Heart right ventricle (tissue), 16 donors: ENCODE results near the gene EEIG2. TPM values are rescaled to one million over a fixed set of nuclear protein-coding genes. Genes with fewer than 3 reads are reported as not detected.

ENCODE experiments used
- ATAC-seq, 8 donors: fragments of 200-7000 bp; cut with Tn5 transposase; one replicate each; pipeline ENCODE4 v1.9.1; 2020; ENCODE audit warnings: mild to moderate bottlenecking in 8 of 8, moderate library complexity in 8 of 8, moderate number of reproducible peaks in 1 of 8
- DNase-seq, 2 donors: peaks; one replicate each; pipeline ENCODE4 v3.0.0-alpha.2; 2020
- H3K27ac ChIP-seq, 10 donors: fragments of 200-600 bp; sonication (generic) in 2 of 10; one replicate each; pipeline versions ENCODE4 v1.5.0 to v1.8.0; 2020 to 2022; ENCODE audit warnings: mild to moderate bottlenecking in 3 of 10
- H3K27me3 ChIP-seq, 7 donors: fragments of 200-600 bp; one replicate each; pipeline ENCODE4 v1.8.0; 2021 to 2022; ENCODE audit warnings: mild to moderate bottlenecking in 2 of 7
- H3K36me3 ChIP-seq, 9 donors: fragments of 200-600 bp; sonication (generic) in 1 of 9; one replicate each; pipeline versions ENCODE4 v1.5.0 to v1.8.0; 2020 to 2022; ENCODE audit warnings: mild to moderate bottlenecking in 2 of 9
- H3K4me1 ChIP-seq, 9 donors: fragments of 200-600 bp; sonication (generic) in 1 of 9; one replicate each; pipeline versions ENCODE4 v1.5.0 to v1.8.0; 2020 to 2022; ENCODE audit warnings: mild to moderate bottlenecking in 4 of 9
- H3K4me3 ChIP-seq, 10 donors: fragments of 200-600 bp; sonication (generic) in 2 of 10; one replicate each; pipeline versions ENCODE4 v1.5.0 to v1.8.0; 2020 to 2022; ENCODE audit warnings: mild to moderate bottlenecking in 7 of 10, moderate library complexity in 2 of 10
- H3K9me3 ChIP-seq, 11 donors: fragments of 200-600 bp in 10 of 11; sonication (generic) in 2 of 11; one replicate each; pipeline versions ENCODE4 v1.5.0 to v1.8.0; 2013 to 2022; ENCODE audit warnings: mild to moderate bottlenecking in 2 of 11, control low read depth in 1 of 11, moderate library complexity in 1 of 11
- WGBS, 2 donors: extraction: QIAGEN DNeasy Blood & Tissue Kit; methylation state at CpG; one replicate each; pipeline ENCODE4 v1.1.7; 2013; ENCODE audit warnings: inconsistent platforms in 1 of 2; 5-methylcytosine and 5-hydroxymethylcytosine counted together
- intact Hi-C, 10 donors: fragments of 100-400 bp; cut with DNase I; formaldehyde crosslinking; loops; one replicate each; pipeline versions ENCODE4 v1.11.1 to v1.14.2; 2022
- polyA plus RNA-seq, 2 donors: library from polyadenylated mRNA; stranded (reverse); fragments of 200-250 nt; gene quantifications; one replicate each; pipeline ENCODE4 v1.2.3, GENCODE V29; 2013
- total RNA-seq, 10 donors: library from RNA; stranded (reverse); fragmentation: NEBNext Ultra II Directional in 3 of 10; extraction: Animal tissue kit (Norgen Biotek cat#: 25700) in 3 of 10; gene quantifications; one replicate each; pipeline versions ENCODE4 v1.2.1 to v1.2.4, GENCODE V29; 2021 to 2023
- TF ChIP-seq, protein P1 (sequence below), 9 donors: fragments of 200-600 bp; sonication (generic) in 2 of 9; IDR thresholded peaks; one replicate each; pipeline versions ENCODE4 v1.5.0 to v1.8.0; 2021 to 2022; ENCODE audit warnings: antibody characterized with exemption in 9 of 9, mild to moderate bottlenecking in 5 of 9, moderate library complexity in 1 of 9
- donor health status: Arrhythmogenic right ventricular cardiomyopathy.
- donor health status: ischemic (EF 13 %, LVEDD 7.1; RV severe dilation, severe dysfunction).
- donor health status: healthy with polysubstance abuse.
- donor health status: DM: no; HTN: yes; CAD: no.
- donor health status: DM: no; HTN: no; CAD: no.
- donor health status: ischemic (EF 25% LVEDD 6.9; RV normal size, moderate dysfunction).
- donor health status: ischemic (EF 25% LVEDD 5.7; RV mildly dilated, moderate dysfunction).
- donor health status: healthy.
- donor health status: DM: yes; HTN: yes; CAD: no.
- donor health status: Ischemic cardiomyopathy.
- donor health status: ischemic (EF 35%, LVEDD 5.7; RV mildly dilated, moderate dysfunction).
- donor health status: nonischemic (EF 11% LVEDD 7.7; RV severe dilation, severe dysfunction).
- donor health status: DM: yes; HTN: yes; CAD: no.
- donor health status: PGD.
- donor health status: ischemic (EF 29% LVEDD 5.4; RV normal size, mild dysfunction).
- donor health status: nonischemic (EF 23%, LVEDD 6.1; RV moderate dilation, normal function).

The EEIG2 gene
- total and polyA plus RNA-seq, 12 donors, result 1.5 to 10.0 (median 5.4) TPM

DNA sequence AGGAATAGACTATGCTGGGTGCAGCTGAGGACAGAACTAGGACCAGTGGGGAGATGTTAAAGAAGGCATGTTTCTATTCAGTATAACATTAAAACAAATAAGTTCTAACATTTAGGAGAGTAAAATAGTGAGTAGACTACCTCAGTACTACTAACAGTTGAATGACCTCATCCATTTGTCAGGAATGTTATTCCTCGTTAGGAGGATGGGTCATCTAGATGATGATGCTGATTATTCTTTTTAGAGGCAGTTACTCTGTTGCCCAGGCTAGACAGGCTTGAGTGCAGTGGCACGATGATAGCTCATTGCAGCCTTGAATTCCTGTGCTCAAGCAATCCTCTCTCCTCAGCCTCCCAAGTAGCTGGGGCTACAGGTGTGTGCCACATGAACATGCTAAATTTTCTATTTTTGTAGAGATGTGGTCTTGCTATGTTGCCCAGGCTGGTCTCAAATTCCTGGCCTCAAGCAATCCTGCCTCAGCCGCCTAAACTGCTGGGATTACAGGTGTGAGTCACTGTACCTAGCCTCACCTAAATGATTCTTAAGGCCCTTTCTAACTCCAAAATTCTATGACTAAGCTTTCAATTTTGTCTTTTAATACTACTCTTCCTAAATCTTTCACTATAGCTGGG, 9.3 kb downstream of the EEIG2 start:
- Histone ChIP-seq H3K27me3 (no peaks in the 10 kb centered on the region), H3K27ac (no peak overlapping the region), H3K4me3 (no peak overlapping the region), H3K4me1 (peaks cover 0 to 13% (median 0%) of the 10 kb centered on the region in 9 donors), H3K36me3 (no peaks in the 10 kb centered on the region), H3K9me3 (no peaks in the 10 kb centered on the region)
- ATAC-seq (no peak), DNase-seq (no peak)
- TF ChIP-seq, protein P1, sequence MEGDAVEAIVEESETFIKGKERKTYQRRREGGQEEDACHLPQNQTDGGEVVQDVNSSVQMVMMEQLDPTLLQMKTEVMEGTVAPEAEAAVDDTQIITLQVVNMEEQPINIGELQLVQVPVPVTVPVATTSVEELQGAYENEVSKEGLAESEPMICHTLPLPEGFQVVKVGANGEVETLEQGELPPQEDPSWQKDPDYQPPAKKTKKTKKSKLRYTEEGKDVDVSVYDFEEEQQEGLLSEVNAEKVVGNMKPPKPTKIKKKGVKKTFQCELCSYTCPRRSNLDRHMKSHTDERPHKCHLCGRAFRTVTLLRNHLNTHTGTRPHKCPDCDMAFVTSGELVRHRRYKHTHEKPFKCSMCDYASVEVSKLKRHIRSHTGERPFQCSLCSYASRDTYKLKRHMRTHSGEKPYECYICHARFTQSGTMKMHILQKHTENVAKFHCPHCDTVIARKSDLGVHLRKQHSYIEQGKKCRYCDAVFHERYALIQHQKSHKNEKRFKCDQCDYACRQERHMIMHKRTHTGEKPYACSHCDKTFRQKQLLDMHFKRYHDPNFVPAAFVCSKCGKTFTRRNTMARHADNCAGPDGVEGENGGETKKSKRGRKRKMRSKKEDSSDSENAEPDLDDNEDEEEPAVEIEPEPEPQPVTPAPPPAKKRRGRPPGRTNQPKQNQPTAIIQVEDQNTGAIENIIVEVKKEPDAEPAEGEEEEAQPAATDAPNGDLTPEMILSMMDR (IDR thresholded peaks at IDR 0.05), result no peak
- intact Hi-C loops, result loop anchor here in 1 of 10 donors (10.0 kb wide), 1 partner anchor 54 kb away; no protein-coding TSS in a partner anchor
- 86 to 89% methylated on average over 3 of the region's 3 CpGs for WGBS, 2 donors

DNA sequence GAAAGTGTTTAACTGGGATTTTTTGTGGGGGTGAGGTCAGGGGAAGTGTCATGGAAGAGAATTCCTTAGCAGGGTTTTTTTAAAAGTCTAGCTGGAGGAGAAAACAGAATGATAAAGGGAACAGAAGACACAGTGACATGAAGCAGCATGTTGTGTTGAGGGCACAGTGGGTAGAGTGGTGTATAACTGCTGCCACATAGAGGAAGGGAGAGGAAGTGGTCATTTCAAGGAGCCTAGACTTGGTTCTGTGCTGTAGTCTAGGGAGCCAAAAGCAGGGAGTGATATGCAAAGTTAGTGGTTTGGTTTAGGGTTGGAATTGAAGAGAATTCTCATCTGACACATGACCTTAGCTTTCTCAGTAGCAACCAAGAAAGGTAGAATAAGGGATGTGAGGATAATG, 10.2 kb downstream of the EEIG2 start:
- TF ChIP-seq, protein P1 (IDR thresholded peaks at IDR 0.05), result peak in 7 of 9 donors; percentile 9 to 51 (median 29)
- intact Hi-C loops, result no loop called here
- ATAC-seq (peak in 5 of 8 donors; percentile 49 to 68 (median 60)), DNase-seq (no peak)
- Histone ChIP-seq H3K27me3 (no peaks in the 10 kb centered on the region), H3K4me1 (peaks cover 0 to 16% (median 0%) of the 10 kb centered on the region in 9 donors), H3K4me3 (no peak overlapping the region), H3K9me3 (no peaks in the 10 kb centered on the region), H3K27ac (no peak overlapping the region), H3K36me3 (no peaks in the 10 kb centered on the region)

DNA sequence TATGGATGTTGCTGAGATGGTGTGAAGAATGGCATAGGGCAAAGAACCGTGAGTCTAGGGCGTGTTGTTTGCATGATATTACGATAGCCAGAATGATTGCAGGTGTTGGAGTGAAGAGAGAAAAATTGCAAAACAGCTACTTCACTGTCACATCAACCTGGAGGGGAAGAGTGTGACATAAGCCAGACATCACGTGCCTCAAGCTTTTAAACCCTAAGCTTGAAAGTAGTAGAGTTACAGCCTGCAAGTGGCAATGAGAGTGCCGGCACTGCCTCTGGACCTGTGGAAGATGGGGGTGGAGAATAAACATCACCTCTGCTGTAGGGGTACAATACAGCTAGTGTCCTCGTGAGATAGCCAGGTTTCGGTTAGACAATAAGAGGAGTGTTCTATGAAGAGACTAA, 11.1 kb downstream of the EEIG2 start:
- intact Hi-C loops, result no loop called here
- TF ChIP-seq, protein P1 (IDR thresholded peaks at IDR 0.05), result no peak

DNA sequence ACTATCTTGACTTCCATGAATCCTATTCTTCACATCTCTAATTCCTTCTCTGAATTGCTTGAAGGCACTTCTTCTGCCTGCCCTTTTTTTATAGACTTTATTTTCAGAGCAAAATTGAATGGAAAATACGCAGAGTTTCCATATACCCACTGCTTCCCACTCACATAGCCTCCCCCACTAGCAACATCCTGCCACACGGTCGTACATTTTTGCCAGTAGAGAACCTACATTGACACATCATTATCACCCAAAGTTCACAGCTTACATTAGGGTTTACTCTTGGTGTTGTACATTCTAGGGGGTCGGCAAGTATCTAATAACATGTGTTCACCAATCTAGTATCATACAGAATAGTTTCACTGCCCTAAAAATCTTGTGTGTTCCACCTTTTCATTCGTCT, 12.3 kb downstream of the EEIG2 start:
- DNase-seq (no peak), ATAC-seq (no peak)
- intact Hi-C loops, result no loop called here

More for the DNA sequence above, 11.1 kb downstream of the EEIG2 start:
- WGBS, 2 donors, result 64 to 84% methylated on average over 7 of the region's 7 CpGs
- Histone ChIP-seq H3K9me3 (no peaks in the 10 kb centered on the region), H3K36me3 (no peaks in the 10 kb centered on the region), H3K4me1 (peaks cover 0 to 25% (median 3%) of the 10 kb centered on the region in 9 donors), H3K27ac (no peak overlapping the region), H3K27me3 (no peaks in the 10 kb centered on the region), H3K4me3 (no peak overlapping the region)
- DNase-seq, result no peak
- no peak for ATAC-seq

More for the DNA sequence above, 12.3 kb downstream of the EEIG2 start:
- H3K27ac ChIP-seq, result no peak overlapping the region
- H3K27me3 ChIP-seq, result no peaks in the 10 kb centered on the region
- H3K9me3 ChIP-seq, result no peaks in the 10 kb centered on the region
- no peaks in the 10 kb centered on the region for H3K36me3 ChIP-seq
- TF ChIP-seq, protein P1 (IDR thresholded peaks at IDR 0.05), result no peak
- 85 to 87% methylated on average over 5 of the region's 5 CpGs for WGBS, 2 donors
- H3K4me3 ChIP-seq, result no peak overlapping the region
- peaks cover 0 to 25% (median 3%) of the 10 kb centered on the region in 9 donors for H3K4me1 ChIP-seq
